Nephron (organoid): Measurements from ENCODE around the gene MRM3.
A peak's percentile ranks its signal among the peaks of the same experiment; 100 is the strongest.
"Not testable (repeated sequence)": the region's sequence is repeated elsewhere in the genome, so short reads cannot be mapped to it uniquely, and the experiment has no call there.

Experiments
- H3K27ac Mint-ChIP-seq, 3 experiments: 2 replicates each; pipeline ENCODE4 v1.8.0; 2020; ENCODE audit warnings: mixed read lengths in 3 of 3, mild to moderate bottlenecking in 2 of 3, moderate library complexity in 1 of 3
- H3K27me3 Mint-ChIP-seq: 2 replicates; pipeline ENCODE4 v1.8.0; 2021; ENCODE audit warnings: low read depth, mild to moderate bottlenecking, moderate library complexity, mixed read lengths
- H3K36me3 Mint-ChIP-seq: 2 replicates; pipeline ENCODE4 v1.8.0; 2020; ENCODE audit warnings: low read depth, mixed read lengths
- H3K4me1 Mint-ChIP-seq: 2 replicates; pipeline ENCODE4 v1.8.0; 2020; ENCODE audit warnings: mixed read lengths
- H3K4me3 Mint-ChIP-seq, 3 experiments: 2 replicates each; pipeline ENCODE4 v1.8.0; 2020; ENCODE audit warnings: mild to moderate bottlenecking in 3 of 3, mixed read lengths in 3 of 3, moderate library complexity in 2 of 3
- H3K9me3 Mint-ChIP-seq: 2 replicates; pipeline ENCODE4 v1.8.0; 2020; ENCODE audit warnings: mixed read lengths
- CTCF ChIP-seq, 3 experiments: fragments of 200-600 bp; sonication (generic); IDR thresholded peaks; one replicate each; pipeline ENCODE4 v1.5.0; 2021; ENCODE audit warnings: antibody characterized with exemption in 3 of 3; ENCODE audit not compliant: unreplicated experiment in 3 of 3

Gene MRM3

GRCh38 chr17:823501-823902 lies 41.3 kb downstream of the MRM3 start:
- no peaks in the 10 kb centered on the region for H3K9me3 Mint-ChIP-seq
- TF ChIP-seq CTCF (IDR thresholded peaks at IDR 0.05; ENCODE audit: unreplicated experiment in 3 of 3), result no peak
- H3K4me1 Mint-ChIP-seq, result no peaks in the 10 kb centered on the region
- H3K27ac Mint-ChIP-seq, result no peak overlapping the region
- H3K36me3 Mint-ChIP-seq, result peaks cover 42% of the 10 kb centered on the region
- no peaks in the 10 kb centered on the region for H3K27me3 Mint-ChIP-seq
- H3K4me3 Mint-ChIP-seq, result no peak overlapping the region

GRCh38 chr17:824378-824777 lies 42.2 kb downstream of the MRM3 start:
- H3K4me1 Mint-ChIP-seq, result no peaks in the 10 kb centered on the region
- H3K36me3 Mint-ChIP-seq, result peaks cover 38% of the 10 kb centered on the region
- H3K27ac Mint-ChIP-seq, result no peak overlapping the region
- no peaks in the 10 kb centered on the region for H3K27me3 Mint-ChIP-seq
- no peak for TF ChIP-seq CTCF (IDR thresholded peaks at IDR 0.05; ENCODE audit: unreplicated experiment in 3 of 3)
- no peaks in the 10 kb centered on the region for H3K9me3 Mint-ChIP-seq
- no peak overlapping the region for H3K4me3 Mint-ChIP-seq

GRCh38 chr17:825216-825615 lies 43.1 kb downstream of the MRM3 start:
- Mint-ChIP-seq H3K27me3 (no peaks in the 10 kb centered on the region), H3K36me3 (peaks cover 36% of the 10 kb centered on the region), H3K4me1 (no peaks in the 10 kb centered on the region), H3K9me3 (peaks cover 3% of the 10 kb centered on the region), H3K4me3 (no peak overlapping the region), H3K27ac (peak overlapping the region in 1 of 3 experiments; percentile 32)
- TF ChIP-seq CTCF (IDR thresholded peaks at IDR 0.05; ENCODE audit: unreplicated experiment in 3 of 3), result no peak

GRCh38 chr17:826778-827177 lies 44.6 kb downstream of the MRM3 start:
- Mint-ChIP-seq H3K36me3 (peaks cover 42% of the 10 kb centered on the region), H3K4me1 (no peaks in the 10 kb centered on the region), H3K27me3 (no peaks in the 10 kb centered on the region), H3K27ac (no peak overlapping the region), H3K9me3 (peaks cover 6% of the 10 kb centered on the region), H3K4me3 (no peak overlapping the region)
- no peak for TF ChIP-seq CTCF (IDR thresholded peaks at IDR 0.05; ENCODE audit: unreplicated experiment in 3 of 3)

- Mint-ChIP-seq H3K27me3 (peaks cover 6% of the 10 kb centered on the region), H3K4me3 (no peak overlapping the region), H3K4me1 (peaks cover 5% of the 10 kb centered on the region), H3K9me3 (peaks cover 16% of the 10 kb centered on the region), H3K36me3 (peaks cover 36% of the 10 kb centered on the region), H3K27ac (no peak overlapping the region)
- no peak for TF ChIP-seq CTCF (IDR thresholded peaks at IDR 0.05; ENCODE audit: unreplicated experiment in 3 of 3)
Measured at GRCh38 chr17:828761-829160, 46.6 kb downstream of the MRM3 start.

- peaks cover 16% of the 10 kb centered on the region for H3K9me3 Mint-ChIP-seq
- H3K36me3 Mint-ChIP-seq, result peaks cover 31% of the 10 kb centered on the region
- peak overlapping the region in 1 of 3 experiments; percentile 83 for H3K27ac Mint-ChIP-seq
- H3K27me3 Mint-ChIP-seq, H3K4me3 Mint-ChIP-seq, H3K4me1 Mint-ChIP-seq: not testable (repeated sequence)
Measured at GRCh38 chr17:829614-830013, 47.5 kb downstream of the MRM3 start.
